AG08395 (cell line): ENCODE data around the gene IL4.
"Not testable (repeated sequence)": the region's sequence is repeated elsewhere in the genome, so short reads cannot be mapped to it uniquely, and the experiment has no call there.

ENCODE experiments used
- DNase-seq: peaks from one replicate; pipeline ENCODE4 v3.0.0; 2012; ENCODE audit warnings: mixed read lengths, low spot score

The IL4 gene

DNA sequence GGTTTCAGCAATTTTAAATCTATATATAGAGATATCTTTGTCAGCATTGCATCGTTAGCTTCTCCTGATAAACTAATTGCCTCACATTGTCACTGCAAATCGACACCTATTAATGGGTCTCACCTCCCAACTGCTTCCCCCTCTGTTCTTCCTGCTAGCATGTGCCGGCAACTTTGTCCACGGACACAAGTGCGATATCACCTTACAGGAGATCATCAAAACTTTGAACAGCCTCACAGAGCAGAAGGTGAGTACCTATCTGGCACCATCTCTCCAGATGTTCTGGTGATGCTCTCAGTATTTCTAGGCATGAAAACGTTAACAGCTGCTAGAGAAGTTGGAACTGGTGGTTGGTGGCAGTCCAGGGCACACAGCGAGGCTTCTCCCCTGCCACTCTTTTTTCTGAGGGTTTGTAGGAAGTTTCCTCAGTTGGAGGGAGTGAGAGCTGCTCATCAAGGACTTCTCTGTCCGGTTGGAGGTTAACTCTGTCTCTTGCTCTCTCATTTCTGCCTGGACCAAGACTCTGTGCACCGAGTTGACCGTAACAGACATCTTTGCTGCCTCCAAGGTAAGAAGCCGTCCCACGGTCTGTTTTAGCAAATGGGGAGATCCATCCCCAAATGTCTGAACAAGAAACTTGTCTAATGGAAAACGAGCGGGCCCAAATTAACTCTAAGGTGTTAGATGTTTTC lies at the start of gene IL4:
Gene IL4, plus strand, starts transcription at position 51 of the 692 bp plus-strand sequence. Its CDS starts 62 bp downstream, at position 113.
- no peak for DNase-seq

DNA sequence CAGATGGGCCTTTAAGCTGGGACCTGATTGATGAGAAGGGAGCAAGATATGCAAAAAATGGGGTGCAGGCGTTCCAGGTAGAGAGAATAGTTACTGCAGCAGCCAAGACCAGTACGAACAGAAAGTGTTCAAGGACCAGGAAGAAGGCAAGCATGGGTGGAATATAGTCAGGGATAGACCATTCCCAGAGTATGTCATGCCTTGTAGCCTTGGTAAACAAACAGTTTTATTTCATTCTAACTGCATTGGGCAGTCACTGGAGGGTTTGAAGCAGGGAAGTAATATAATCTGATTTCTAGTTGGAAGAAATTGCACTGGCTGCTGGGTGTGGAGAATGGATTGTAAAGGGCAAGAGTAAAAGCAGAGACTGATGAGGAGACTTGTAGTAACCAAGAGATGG lies 46.3 kb upstream of the IL4 start:
- no peak for DNase-seq

DNA sequence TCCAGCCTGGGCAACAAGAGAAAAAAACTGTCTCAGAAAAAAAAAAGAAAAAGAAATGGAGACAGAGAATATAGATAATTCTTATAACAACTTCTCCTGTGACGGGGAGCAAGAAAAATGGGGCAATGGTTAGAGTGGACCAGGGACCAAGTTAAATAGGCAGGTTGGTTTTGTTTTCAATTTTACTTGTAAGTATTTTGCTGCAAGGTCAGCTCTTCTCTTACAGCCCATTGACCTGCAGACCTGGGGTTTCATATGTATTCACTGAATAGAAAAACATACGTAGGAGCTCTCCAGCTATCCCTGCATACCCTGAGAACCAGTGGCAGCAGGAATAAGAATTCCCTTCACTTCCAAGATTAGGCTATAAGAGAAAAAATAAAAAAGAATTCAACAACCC lies 45.0 kb upstream of the IL4 start:
- DNase-seq: no peak

DNA sequence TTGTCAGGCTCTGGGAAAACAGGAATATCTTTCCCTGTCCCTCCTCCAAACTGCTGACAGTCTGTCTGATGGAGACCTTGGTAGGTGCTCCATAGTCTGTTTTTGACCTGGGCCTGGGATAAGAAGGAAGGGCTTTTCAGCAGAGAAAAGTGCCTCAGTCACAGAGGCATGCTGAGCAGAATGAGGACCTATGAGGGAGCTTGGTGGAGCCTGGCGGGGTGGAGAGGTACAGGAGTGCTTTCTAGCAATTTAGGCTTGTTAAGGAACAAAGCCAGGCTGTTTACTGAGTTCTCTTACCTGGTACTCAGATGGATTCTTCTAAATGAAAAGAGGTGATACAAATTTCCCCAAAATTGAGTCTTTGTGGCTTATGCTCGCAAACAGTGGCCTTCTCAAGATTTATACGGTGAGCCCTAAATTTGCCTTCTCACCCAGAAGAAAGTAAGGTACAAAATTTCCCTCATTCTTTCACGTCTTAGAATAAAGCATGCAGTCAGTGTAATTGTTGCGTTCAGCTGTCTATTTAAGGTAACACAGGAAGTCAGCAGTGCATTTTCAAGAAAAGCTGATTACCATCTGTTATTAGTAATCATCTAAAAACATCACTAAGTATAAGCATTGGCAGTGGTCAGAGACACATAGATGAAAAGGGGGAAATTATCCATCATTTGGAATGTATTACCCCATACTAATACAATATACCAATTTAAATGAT lies 44.4 kb upstream of the IL4 start:
- no peak for DNase-seq

DNA sequence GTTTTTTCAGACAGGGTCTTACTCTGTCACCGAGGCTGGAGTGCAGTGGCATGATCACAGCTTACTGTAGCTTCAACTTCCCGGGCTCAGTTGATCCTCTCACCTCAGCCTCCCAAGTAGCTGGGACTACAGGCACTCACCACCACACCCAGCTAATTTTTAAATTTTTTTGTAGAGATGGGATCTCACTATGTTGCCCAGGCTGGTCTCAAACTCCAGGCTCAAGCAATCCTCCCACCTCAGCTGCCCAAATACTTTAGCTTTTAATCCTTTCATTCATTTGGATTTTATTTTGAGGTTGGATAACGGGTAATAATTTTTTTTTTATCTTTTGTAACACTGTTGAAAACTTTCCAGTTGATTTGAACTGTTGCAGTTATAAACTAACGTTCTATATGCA lies 40.2 kb upstream of the IL4 start:
- not testable (repeated sequence) for DNase-seq

DNA sequence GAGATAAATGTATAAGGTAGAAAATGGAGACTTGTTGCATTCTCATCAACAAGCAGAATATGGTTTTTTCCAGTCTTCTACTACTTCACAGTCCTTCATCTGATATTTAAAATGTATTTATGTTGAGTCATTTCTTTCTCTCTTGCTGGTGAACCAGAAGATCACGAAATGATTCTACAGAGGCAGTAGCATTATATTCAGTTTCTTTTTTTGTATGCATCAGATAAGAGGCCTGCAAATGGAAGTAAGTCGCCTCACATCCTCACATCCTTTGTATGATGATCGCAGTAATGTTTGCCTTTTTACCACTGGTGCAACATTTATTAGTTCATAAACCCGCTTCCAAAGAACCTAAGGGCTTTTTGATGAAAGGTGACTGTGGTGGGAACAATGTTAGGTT lies 37.9 kb upstream of the IL4 start:
- DNase-seq: no peak

DNA sequence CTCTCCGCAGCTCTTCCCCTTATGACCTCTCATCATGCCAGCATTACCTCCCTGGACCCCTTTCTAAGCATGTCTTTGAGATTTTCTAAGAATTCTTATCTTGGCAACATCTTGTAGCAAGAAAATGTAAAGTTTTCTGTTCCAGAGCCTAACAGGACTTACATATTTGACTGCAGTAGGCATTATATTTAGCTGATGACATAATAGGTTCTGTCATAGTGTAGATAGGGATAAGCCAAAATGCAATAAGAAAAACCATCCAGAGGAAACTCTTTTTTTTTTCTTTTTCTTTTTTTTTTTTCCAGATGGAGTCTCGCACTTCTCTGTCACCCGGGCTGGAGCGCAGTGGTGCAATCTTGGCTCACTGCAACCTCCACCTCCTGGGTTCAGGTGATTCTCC lies 36.5 kb upstream of the IL4 start:
- no peak for DNase-seq

DNA sequence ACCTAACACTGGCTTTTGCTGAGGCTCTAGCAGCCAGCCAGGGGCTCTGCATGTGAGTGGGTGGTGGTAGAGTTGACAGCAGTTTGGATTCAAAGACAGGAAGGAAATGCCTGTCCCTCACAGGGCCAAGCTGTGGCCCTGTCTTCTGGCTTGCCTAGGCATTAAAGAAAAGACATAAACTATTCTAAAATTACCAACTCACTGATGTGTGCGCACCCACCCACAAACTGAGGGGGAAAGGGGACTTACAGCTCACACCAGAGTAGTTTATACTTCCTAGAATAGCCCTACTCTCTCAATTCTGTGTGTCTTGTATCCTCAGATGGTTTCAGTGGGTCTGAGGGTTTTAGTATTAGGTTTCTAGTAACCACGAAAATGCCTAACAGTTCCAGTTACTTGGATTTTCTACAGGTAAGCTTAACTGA lies 34.1 kb upstream of the IL4 start:
- DNase-seq: no peak

DNA sequence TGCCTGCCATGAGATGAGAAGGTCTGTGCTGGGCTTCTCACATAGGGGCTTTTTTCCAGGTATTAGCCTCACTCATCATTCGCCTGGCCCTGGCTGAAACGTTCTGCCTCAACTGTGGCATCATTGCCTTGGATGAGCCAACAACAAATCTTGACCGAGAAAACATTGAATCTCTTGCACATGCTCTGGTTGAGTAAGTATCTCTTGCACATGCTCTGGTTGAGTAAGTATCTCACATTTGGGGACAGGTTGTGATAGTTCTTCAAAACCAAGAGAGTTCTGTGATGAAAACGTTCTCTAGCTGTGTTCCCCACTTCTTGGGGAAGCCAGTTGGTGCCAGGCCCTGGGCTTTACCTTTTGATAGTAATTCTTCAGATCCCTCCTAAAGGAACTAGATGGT lies 33.2 kb upstream of the IL4 start:
- DNase-seq: no peak

DNA sequence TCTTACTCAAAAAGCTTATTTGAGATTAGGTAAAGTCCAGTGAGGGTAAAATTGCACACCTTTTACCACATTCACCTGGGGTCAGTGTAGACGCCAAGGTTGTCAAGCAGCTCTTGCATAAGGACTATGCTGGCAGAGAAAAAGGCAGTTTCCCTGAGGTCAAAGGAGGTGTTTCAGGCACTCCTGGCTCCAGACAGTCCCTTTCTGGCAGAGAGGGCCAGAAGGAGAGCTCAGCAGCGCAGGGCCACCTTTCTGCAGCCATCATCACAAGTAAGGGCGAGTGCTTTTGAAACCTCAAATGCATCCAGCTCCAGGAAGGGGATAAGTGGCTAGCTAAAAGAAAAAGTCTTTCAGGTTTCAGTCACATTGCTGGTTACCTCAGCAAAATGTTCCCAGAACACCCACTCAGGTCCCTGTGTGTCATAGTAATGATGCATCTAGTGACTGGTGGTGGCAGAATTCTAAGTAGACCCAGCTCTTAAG lies 32.5 kb upstream of the IL4 start:
- DNase-seq: no peak

DNA sequence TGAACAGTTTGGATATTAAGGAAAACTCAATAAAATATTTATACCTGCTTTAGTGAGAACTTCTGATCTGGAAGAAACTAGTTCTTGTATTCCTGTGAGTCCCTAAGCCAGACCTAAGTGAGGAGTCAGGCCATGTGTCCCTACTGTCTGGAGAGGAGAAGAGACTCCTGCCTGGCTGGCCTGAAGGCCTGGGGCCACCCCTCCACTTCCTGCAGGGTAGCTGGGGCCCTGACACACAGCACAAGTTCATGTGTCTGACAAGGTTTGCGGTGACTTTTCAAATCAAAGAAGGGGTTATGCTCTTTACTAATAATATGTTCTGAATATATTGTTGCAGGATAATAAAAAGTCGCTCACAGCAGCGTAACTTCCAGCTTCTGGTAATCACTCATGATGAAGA lies 31.9 kb upstream of the IL4 start:
- no peak for DNase-seq

DNA sequence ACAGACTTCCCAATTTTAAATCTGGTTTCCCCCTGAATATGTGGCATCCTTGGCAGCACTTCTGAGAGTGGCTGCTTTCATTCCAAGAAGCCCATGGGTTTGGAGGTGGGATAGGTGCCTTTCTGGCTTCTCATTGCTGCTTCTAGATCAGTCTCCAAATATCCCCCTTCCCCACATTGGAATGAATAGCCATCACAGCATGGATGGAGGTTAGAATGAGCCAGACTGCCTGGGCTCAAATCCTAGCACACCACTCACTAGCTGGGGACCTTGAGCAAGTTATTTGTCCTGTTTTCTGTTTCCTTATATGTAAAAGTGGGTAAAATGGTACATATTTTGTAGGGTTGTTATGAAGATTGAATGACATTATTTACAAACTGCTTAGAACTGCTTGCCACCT lies 29.6 kb upstream of the IL4 start:
- no peak for DNase-seq

DNA sequence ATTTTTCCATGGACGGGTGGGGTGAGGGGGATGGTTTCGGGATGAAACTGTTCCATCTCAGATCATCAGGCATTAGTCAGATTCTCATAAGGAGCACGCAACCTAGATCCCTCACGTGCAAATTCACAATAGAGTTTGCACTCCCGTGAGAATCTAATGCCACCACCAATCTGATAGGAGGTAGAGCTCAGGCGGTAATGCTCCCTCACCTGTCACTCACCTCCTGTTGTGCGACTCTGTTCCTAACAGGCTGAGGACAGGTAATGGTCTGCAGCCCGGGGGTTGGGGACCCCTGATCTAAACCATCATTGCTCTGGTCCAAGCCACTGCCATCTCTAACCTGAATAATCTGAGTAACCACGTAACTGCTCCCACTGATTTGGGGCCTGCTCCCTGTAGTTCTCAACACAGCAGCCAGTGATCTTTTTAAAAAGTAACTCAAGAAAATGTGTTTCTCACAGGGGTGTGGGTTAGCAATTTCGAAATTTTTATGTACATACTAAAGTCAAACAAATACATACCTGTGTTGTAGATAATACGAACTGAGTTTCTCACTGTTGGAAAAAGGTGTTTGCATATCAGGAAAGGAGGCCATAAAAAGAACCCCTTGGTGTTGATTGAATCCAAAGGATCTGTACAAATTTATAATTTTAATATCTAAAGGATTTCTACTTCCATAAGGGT lies 27.1 kb upstream of the IL4 start:
- DNase-seq: no peak

DNA sequence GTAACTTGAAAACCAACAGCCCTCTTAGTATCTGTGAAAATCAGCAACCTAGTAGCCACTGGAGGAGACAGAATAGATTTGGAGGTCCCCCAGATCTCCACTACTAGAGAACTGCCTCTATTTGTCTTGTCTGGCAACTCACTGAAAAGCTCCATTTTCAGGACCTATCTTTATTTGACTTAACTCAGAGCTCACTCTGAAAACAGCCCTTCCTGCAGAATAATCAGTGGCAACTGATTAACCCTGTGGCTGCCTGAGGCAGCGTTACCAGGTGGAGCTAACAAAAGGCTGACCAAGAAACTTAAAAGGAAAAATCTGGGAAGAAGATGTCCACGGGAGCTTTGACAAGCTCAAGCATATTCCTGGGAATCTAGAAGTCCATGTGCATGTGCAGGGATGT lies 26.3 kb upstream of the IL4 start:
- DNase-seq: no peak

DNA sequence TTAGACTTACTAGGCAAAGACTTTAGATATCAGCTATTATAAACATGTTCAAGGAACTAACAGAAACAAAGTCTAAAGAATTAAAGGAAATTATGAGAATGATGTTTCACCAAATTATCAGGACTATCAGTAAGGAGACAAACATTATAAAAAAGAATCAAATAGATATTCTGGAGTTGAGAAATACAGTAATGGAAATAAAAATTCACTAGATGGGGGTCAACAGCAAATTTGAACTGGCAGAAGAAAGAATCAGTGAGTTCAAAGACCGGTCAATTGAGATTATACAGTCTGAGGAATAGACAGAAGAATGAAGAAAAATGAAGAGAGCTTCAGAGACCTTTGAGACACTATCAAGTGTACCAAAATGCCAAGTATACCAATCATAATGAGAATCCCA lies 25.4 kb upstream of the IL4 start:
- no peak for DNase-seq

DNA sequence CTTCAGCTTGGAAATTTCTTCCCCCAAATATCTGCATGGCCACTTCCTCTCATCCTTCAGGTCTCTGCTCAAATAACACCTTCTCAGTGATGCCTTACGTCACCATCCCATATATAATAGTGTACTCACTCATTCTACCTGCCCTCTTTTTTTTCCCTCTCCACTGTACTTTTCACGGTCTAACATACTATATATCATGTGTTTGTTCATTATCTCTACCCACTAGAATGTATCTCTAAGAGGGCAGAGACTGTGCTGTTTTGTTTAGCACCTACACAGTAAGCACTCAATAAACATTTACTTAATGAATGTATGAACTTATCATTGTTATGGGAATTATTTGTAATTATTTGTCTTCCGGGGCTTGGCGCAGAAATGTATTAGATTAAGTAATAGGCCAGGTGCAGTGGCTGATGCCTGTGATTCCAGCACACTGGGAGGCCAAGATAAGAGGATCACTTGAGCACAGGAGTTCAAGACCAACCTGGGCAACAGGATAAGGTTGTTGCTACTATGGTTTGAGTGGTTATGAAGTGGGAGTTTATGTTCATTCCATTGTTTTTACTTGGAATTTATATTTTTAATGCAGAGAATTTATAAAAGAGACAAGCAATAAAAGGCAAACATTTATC lies 21.8 kb upstream of the IL4 start:
- DNase-seq: no peak

DNA sequence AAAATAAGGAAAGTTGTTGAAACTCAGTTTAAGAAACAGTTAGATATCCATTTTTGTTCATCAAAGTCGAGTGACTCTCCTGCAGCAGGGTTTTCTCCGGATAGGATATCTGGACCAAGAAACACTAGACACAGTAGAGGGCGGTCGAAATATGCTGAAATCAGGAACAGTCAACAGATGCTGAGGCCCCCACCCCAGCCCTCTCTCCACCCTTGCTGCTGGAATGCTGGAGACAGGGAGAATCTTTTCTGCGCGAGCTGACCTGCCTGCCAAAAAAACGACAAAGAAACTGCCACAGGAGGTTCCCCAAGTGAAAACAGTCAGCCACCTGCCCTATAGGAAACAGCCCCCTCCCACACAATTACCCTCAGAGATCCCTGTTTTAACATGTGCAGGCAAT lies 20.1 kb upstream of the IL4 start:
- DNase-seq: no peak

DNA sequence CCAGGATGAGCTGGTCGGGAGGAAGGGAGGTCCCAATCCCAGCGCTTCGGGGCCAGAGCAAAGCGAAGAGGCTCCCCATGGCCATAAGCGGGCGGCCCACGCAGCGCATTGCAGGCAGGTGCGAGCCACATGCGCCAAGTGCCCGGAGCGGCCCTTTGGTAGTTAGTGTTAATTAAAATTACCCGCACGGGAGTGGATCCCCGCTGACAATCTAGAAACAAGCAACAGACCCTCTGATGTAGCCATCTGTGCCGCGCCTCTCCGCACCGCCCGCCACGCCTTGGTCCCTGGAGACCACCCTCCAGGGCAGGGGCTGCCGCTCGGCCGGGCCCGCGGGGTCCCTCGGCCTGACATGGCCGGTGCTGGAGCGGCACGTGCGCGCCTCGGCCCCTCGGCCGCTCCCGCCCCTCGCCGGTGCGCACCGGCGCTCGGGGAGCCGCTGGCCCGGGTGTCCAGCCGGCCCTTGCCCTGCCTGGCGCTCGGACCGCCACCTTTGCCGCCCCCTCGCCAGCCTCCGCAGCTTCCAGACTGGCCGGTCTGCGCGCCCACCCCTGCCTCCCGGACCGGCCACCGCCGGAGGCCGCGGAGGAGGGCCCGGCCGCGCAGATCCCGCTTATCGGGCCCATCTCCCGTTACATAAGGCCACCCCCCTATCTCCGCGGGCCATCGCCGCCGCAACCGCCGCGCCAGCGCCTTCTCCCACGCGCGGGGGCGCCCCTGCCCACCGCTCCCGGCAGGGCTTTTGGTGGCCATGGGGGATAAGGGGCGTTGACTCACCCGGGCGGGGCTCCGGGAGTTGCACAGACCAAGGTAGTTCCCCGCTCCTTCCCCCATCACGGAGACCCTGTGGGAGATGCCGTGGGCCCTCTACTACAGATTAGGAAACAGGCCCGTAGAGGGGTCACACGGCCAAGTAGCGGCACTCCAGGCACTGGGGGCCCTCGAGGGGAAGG lies 17.7 kb upstream of the IL4 start:
- peak; percentile 42 for DNase-seq

DNA sequence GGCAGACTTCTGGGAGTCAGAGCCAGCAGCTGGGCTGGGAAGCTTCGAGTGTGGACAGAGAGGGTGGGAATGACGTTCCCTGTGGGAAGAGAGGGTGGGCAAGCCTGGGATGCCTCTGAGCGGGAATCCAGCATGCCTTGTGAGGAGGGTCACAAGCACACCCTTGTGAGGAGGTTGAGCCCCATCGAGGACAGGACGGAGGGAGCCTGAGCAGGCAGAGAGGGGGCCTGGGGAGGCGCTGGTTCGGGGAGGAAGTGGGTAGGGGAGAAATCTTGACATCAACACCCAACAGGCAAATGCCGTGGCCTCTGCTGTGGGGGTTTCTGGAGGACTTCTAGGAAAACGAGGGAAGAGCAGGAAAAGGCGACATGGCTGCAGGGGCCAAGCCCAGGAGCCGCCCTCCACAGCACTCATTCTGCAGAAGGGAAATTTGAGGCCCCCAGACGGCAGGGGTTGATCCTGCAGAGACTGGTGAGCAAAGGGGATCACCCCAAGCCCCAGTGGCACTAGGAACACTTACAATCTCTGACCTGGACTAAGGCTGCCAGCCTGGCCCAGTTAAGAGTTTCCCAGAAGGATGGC lies 16.9 kb upstream of the IL4 start:
- no peak for DNase-seq

DNA sequence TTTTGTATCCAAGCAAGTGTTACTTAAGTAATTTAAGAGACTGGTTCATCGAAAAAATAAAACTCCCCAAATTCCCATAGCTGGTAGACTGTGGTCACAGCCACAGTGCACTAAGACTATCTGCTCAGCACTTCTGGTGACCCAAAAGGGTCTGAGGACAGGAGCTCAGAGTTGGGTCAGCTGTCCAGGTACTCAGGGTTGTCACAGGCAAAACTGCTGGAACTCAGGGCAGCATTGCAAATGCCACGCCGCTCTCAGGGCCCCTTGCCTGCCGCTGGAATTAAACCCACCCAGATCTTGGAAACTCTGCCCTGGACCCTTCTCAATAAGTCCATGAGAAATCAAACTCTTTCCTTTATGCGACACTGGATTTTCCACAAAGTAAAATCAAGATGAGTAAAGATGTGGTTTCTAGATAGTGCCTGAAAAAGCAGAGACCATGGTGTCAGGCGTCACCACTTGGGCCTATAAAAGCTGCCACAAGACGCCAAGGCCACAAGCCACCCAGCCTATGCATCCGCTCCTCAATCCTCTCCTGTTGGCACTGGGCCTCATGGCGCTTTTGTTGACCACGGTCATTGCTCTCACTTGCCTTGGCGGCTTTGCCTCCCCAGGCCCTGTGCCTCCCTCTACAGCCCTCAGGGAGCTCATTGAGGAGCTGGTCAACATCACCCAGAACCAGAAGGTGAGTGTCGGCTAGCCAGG lies 16.0 kb upstream of the IL4 start, which contains the start of gene IL13:
Gene IL13, plus strand, starts transcription at position 498 of the 705 bp plus-strand sequence. Its CDS starts 14 bp downstream, at position 512.
- no peak for DNase-seq
